B cell (primary cell): ENCODE measurements around the gene MVD. TPM values are rescaled to one million over a fixed set of nuclear protein-coding genes. Genes with fewer than 3 reads are reported as not detected.

Source experiments
- ATAC-seq: fragments of 200-7000 bp; cut with Tn5 transposase; one replicate; pipeline ENCODE4 v1.10.0; 2021; ENCODE audit warnings: low read depth, mild to moderate bottlenecking, moderate number of reproducible peaks, moderate library complexity
- CTCF ChIA-PET: fragments of 350-600 bp; sonication (Branson Sonifier 250); formaldehyde crosslinking; loops from one replicate; lab custom pipeline; 2021; ENCODE audit warnings: antibody characterized with exemption, inconsistent platforms; lab: Charles Lee
- POLR2A ChIA-PET: fragments of 350-600 bp; sonication (Branson Sonifier 250); formaldehyde crosslinking; loops from one replicate; lab custom pipeline; 2021; ENCODE audit warnings: antibody characterized with exemption; lab: Charles Lee
- DNase-seq: peaks from one replicate; pipeline ENCODE4 v3.0.0; 2013
- H2AFZ ChIP-seq: 2 replicates; pipeline ENCODE4 v1.6.1; 2012; ENCODE audit warnings: mild to moderate bottlenecking, low read depth, low read length; ENCODE audit not compliant: insufficient read depth, poor library complexity, severe bottlenecking
- H3K27ac ChIP-seq, 2 donors: 1 replicate in 1 of 2; 2 replicates in 1 of 2; pipeline ENCODE4 v1.5.1; 2012 to 2013; ENCODE audit warnings: low read length in 2 of 2, mild to moderate bottlenecking in 2 of 2, moderate library complexity in 1 of 2
- H3K27me3 ChIP-seq, 4 experiments: fragments of 200-600 bp in 1 of 4; sonication (generic) in 1 of 4; replicated peaks in 1 of 4; 1 replicate in 2 of 4; 2 replicates in 2 of 4; pipeline versions ENCODE4 v1.6.1 to v1.7.0; 2013 to 2016; ENCODE audit warnings: low read length in 3 of 4, mild to moderate bottlenecking in 2 of 4, mixed read lengths in 1 of 4, moderate library complexity in 1 of 4; ENCODE audit not compliant: insufficient read depth in 4 of 4, control insufficient read depth in 3 of 4; ENCODE audit errors: control extremely low read depth in 1 of 4
- H3K36me3 ChIP-seq, 2 experiments: replicated peaks in 1 of 2; 1 replicate in 1 of 2; 2 replicates in 1 of 2; pipeline versions ENCODE4 v1.6.1 to v1.7.1; 2013; ENCODE audit warnings: low read length in 1 of 2; ENCODE audit not compliant: insufficient read depth in 2 of 2, control insufficient read depth in 1 of 2; ENCODE audit errors: control extremely low read depth in 1 of 2, extremely low read depth in 1 of 2
- H3K4me1 ChIP-seq, 2 donors: fragments of 200-600 bp in 1 of 2; sonication (generic) in 1 of 2; 1 replicate in 1 of 2; 2 replicates in 1 of 2; pipeline versions ENCODE4 v1.5.1 to v1.6.1; 2013 to 2017; ENCODE audit warnings: low read length in 2 of 2; ENCODE audit not compliant: control insufficient read depth in 2 of 2, insufficient read depth in 2 of 2
- H3K4me2 ChIP-seq: replicated peaks from 2 replicates; pipeline ENCODE3; 2012; ENCODE audit warnings: mild to moderate bottlenecking, low read depth, low read length; ENCODE audit not compliant: poor library complexity, severe bottlenecking
- H3K4me3 ChIP-seq, 5 experiments: fragments of 200-600 bp in 1 of 5; sonication (generic) in 1 of 5; 1 replicate in 3 of 5; 2 replicates in 2 of 5; pipeline versions ENCODE4 v1.5.1 to v1.7.0; 2011 to 2016; ENCODE audit warnings: low read length in 4 of 5, mild to moderate bottlenecking in 4 of 5, low read depth in 2 of 5, control low read depth in 1 of 5, moderate library complexity in 1 of 5; ENCODE audit not compliant: insufficient read depth in 1 of 5; ENCODE audit errors: control extremely low read depth in 1 of 5, extremely low read depth in 1 of 5
- H3K79me2 ChIP-seq: fragments of 200-600 bp; sonication (generic); one replicate; pipeline ENCODE4 v1.6.0; 2016; ENCODE audit warnings: low read length; ENCODE audit not compliant: control insufficient read depth, insufficient read depth
- H3K9ac ChIP-seq: fragments of 200-600 bp; sonication (generic); 2 replicates; pipeline ENCODE4 v1.6.1; 2017; ENCODE audit warnings: mild to moderate bottlenecking, low read length, moderate library complexity
- H3K9me3 ChIP-seq, 3 donors: one replicate each; pipeline versions ENCODE4 v1.6.1 to v1.7.1; 2013; ENCODE audit warnings: low read length in 2 of 3; ENCODE audit not compliant: control insufficient read depth in 2 of 3, insufficient read depth in 1 of 3; ENCODE audit errors: control extremely low read depth in 1 of 3
- H4K20me1 ChIP-seq: 2 replicates; pipeline ENCODE4 v1.6.0; 2012; ENCODE audit warnings: mild to moderate bottlenecking, low read length; ENCODE audit not compliant: insufficient read depth, control insufficient read depth, poor library complexity, severe bottlenecking
- H3K27ac Mint-ChIP-seq: one replicate; pipeline ENCODE4 v1.8.0; 2021; ENCODE audit warnings: mixed read lengths
- H3K27me3 Mint-ChIP-seq: one replicate; pipeline ENCODE4 v1.8.0; 2021; ENCODE audit warnings: mixed read lengths
- H3K4me1 Mint-ChIP-seq: one replicate; pipeline ENCODE4 v1.8.0; 2021; ENCODE audit warnings: mixed read lengths
- H3K4me3 Mint-ChIP-seq: one replicate; pipeline ENCODE4 v1.8.0; 2021; ENCODE audit warnings: mixed read lengths
- H3K9me3 Mint-ChIP-seq: one replicate; pipeline ENCODE4 v1.8.0; 2022; ENCODE audit warnings: mixed read lengths; ENCODE audit not compliant: insufficient read depth
- CTCF ChIP-seq: fragments of 200-600 bp; IDR thresholded peaks from one replicate; pipeline ENCODE4 v1.8.0; 2022; ENCODE audit warnings: antibody characterized with exemption, mild to moderate bottlenecking
- EZH2 ChIP-seq: IDR thresholded peaks from 2 replicates; pipeline ENCODE4 v1.6.1; 2012; ENCODE audit warnings: borderline replicate concordance, low read depth, mild to moderate bottlenecking, moderate library complexity, low read length; ENCODE audit not compliant: insufficient read depth, poor library complexity, severe bottlenecking
- WGBS: methylation state at CpG from one replicate; pipeline ENCODE4 v1.1.5; 2013; ENCODE audit warnings: missing lambda C conversion rate; ENCODE audit not compliant: insufficient coverage; 5-methylcytosine and 5-hydroxymethylcytosine counted together
- intact Hi-C: fragments of 100-400 bp; cut with micrococcal nuclease; formaldehyde crosslinking; loops from one replicate; pipeline ENCODE4 v1.10.0; 2022
- polyA plus RNA-seq: library from polyadenylated mRNA; depleted of rRNA; stranded (reverse); fragments of >200 nt; gene quantifications from 2 replicates; pipeline ENCODE4 v1.2.3, GENCODE V29; 2012
- total RNA-seq, 2 donors: library from RNA; stranded (reverse); fragments of 120-200 nt in 1 of 2; gene quantifications; 1 replicate in 1 of 2; 2 replicates in 1 of 2; pipeline versions ENCODE4 v1.2.3 to v1.2.4, GENCODE V29; 2013 to 2022

The MVD gene
- total and polyA plus RNA-seq, 2 donors (not counting 1 experiment from before 2014, with no cell fraction given), result 40.9 to 95.4 TPM

GRCh38 chr16:88617268-88618031 is 45.4 kb downstream of the MVD start:
- Histone ChIP-seq H3K27me3 (no peaks in the 10 kb centered on the region), H2AFZ (no peak overlapping the region), H3K79me2 (peaks cover 71% of the 10 kb centered on the region), H3K4me1 (no peaks in the 10 kb centered on the region), H3K9me3 (no peaks in the 10 kb centered on the region), H4K20me1 (peaks cover 85% of the 10 kb centered on the region), H3K27ac (no peak overlapping the region), H3K36me3 (peaks cover 0 to 45% of the 10 kb centered on the region in 2 experiments), H3K4me2 (no peak overlapping the region), H3K9ac (no peak overlapping the region), H3K4me3 (no peak overlapping the region)
- Mint-ChIP-seq H3K4me1 (no peaks in the 10 kb centered on the region), H3K27me3 (no peaks in the 10 kb centered on the region), H3K9me3 (no peaks in the 10 kb centered on the region), H3K27ac (no peak overlapping the region), H3K4me3 (no peak overlapping the region)
- ATAC-seq (no peak), DNase-seq (no peak)
- intact Hi-C loops, result no loop called here
- ChIA-PET CTCF (no interaction called here), POLR2A (no interaction called here)
- 97% methylated on average over 19 of the region's 20 CpGs for whole genome bisulfite sequencing
- no peak for TF ChIP-seq EZH2
- no peak for TF ChIP-seq CTCF

GRCh38 chr16:88616736-88617135 is 46.2 kb downstream of the MVD start:
- H3K4me3 Mint-ChIP-seq, result no peak overlapping the region
- CTCF ChIA-PET, result no interaction called here
- Histone ChIP-seq H3K27me3 (no peaks in the 10 kb centered on the region), H3K4me2 (no peak overlapping the region), H3K4me3 (no peak overlapping the region), H3K79me2 (peaks cover 75% of the 10 kb centered on the region), H3K9ac (no peak overlapping the region), H4K20me1 (peaks cover 79% of the 10 kb centered on the region), H3K27ac (no peak overlapping the region), H3K9me3 (no peaks in the 10 kb centered on the region), H3K4me1 (no peaks in the 10 kb centered on the region), H2AFZ (no peak overlapping the region), H3K36me3 (peaks cover 0 to 45% of the 10 kb centered on the region in 2 experiments)
- no peaks in the 10 kb centered on the region for H3K9me3 Mint-ChIP-seq
- no peak overlapping the region for H3K27ac Mint-ChIP-seq
- DNase-seq, result no peak
- no peak for ATAC-seq
- intact Hi-C loops, result no loop called here
- POLR2A ChIA-PET, result no interaction called here
- TF ChIP-seq EZH2 (no peak), CTCF (no peak)
- H3K4me1 Mint-ChIP-seq, result no peaks in the 10 kb centered on the region
- WGBS, result 96% methylated on average over 10 of the region's 12 CpGs
- H3K27me3 Mint-ChIP-seq, result no peaks in the 10 kb centered on the region
